HG03520 (cell line): ENCODE data around the gene CHMP5.

ENCODE experiments used
- ATAC-seq: cut with Tn5 transposase; IDR thresholded peaks from one replicate; pipeline ENCODE4 v1.9.1; 2021; ENCODE audit warnings: mild to moderate bottlenecking, moderate library complexity; ENCODE audit not compliant: unreplicated experiment

CHMP5 gene

DNA sequence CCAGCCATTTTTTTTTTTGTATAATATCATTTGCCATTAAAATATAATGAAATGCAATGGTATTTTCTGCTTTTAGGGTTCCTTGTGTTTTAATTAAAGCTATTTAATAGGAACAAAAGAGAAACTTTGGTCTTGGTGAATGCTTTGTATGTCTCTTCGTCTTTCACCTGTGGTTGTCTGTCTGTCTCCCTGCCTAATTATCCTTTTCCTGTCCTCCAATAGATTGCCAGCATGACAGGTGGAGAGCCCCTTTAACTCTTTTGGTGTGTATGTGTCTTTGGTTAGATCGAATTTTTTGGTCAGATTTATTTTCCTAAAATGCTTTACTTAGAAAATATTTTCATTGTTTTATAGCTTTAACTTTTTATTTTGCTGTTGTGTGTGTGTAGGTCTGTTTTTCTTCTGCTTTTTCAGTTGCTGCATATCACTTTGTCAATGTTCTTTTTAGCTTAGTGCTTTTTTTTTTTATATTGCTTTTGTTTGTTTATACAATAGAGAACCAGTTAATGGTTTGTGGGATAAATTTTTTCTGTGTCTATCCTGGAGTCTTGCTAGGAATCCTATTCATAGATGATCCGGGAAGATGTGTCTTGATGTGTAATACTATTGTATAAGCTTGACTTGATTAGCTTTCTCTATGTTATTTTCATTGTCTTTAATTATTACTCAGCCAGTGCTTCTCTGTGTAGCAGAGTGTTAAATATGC is 8.6 kb downstream of the CHMP5 start:
- ATAC-seq, result no peak

DNA sequence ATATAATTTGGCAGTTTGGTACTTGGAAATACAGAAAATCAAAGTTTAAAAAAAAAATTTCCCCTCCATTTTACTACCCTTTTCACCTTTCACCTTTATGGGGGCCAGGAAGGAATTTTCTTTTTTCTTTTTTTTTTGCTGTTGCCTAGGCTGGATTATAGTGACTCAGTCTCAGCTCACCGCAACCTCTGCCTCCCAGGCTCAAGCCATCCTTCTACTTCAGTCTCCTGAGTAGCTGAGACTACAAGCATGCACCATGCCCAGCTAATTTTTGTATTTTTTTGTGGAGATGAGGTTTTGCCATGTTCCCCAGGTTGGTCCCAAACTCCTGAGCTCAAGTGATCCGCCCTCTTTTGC is 9.1 kb downstream of the CHMP5 start:
- ATAC-seq, result no peak

DNA sequence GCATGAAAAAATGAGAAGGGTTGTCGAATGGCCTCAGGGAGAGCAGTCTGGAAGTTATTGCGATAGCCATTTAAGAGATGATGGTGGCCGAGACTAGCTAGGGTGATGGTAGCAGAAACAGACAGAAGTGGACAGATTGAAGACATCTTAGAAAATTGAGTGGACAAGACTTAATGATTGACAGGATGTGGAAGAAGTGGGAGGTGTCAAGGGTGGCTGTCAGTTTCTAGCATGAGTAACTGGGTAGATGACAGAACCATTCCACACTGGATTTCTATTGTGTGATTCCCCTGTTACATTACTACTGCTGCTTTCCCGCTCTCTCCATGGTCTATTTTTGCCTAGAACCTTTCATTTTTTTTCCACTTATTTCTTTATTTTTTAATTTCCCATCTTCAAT is 12.6 kb downstream of the CHMP5 start:
- ATAC-seq, result no peak

DNA sequence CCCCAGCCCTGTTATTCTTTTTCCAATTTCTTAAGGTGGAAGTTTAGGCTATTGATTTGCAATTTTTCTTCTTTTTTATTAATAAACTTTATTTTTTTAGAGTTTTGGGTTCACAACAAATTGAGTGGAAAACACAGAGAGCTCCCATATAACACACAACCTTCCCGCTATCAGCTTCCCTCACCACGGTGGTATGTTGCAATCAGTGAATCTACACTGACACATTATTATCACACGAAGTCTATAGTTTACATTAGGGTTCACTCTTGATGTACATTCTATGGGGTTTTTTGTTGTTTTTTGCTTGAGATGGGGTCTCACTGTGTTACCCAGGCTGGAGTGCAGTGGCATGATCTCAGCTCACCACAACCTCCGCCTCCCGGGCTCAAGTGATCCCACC is 20.7 kb downstream of the CHMP5 start:
- no peak for ATAC-seq

DNA sequence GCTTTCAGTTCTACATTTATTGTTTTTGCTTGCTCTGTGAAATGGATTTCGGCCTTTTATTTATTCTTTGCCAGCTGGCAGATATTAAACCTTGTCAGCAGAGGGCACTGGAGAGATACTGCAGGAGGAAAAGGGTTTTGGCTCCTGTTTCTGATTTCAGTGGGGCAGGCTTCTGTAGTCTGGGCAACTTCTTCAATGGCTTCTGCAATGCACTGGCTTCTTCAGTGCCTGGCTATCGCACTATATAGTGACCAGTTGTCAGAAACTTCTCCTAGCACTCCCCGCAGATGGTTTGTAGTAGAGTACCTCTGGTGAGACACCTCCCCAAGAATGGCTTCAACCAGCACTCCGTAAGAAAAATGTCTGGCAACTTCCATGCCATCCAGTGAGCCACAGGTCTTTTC is 22.2 kb downstream of the CHMP5 start:
- ATAC-seq, result no peak

DNA sequence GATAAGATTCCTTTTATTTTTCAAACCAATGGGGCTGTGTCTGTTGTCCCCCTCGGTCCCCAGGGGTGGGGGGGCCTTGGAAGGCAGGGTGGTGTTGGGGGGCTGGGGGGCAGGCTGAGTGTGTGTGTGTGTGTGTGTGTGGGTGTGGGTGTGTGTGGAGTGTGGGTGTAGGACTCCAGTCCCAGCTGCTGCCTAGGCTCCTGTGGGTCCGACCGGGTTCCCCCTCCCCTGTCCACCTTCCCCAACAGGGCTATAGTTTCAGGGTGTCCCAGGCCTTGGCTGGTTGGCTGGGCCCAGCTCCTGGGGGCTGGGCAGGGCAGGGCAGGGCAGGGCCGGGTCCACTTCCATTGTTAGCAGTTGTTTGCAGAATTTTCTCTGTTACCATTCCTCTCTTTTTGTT is 23.4 kb downstream of the CHMP5 start:
- ATAC-seq, result no peak

DNA sequence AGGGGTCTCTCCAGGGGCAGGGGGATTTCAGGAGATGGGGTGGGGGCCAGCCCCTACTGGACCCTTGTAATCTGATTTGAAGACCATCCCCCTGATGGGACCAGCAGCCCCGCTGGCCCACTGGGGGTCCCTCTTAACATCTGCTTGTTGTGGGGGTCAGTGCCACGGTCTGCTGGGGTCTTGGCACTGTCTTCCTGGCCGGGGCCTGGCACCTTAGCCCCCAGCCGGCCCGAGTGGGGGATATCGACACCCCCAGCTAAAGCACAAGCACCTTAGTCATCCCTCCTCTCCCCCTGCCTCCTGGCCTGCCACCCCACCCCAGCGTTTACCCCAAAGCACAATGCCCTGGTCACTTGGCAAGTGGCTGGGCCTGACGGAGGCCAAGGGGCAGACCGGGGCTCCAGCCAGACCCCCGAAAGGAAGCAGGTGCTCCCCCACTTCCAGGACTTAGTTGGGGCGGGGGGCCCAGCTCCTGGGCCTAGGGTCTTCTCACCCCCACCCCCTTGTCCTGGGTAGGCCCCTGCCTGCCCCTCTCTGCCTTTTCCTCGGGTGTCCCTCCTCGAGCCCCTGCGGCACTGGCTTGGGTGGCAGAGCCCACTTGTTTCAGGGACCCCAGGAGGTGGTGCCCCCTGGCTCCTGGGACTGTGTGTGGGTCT is 24.1 kb downstream of the CHMP5 start:
- no peak for ATAC-seq

DNA sequence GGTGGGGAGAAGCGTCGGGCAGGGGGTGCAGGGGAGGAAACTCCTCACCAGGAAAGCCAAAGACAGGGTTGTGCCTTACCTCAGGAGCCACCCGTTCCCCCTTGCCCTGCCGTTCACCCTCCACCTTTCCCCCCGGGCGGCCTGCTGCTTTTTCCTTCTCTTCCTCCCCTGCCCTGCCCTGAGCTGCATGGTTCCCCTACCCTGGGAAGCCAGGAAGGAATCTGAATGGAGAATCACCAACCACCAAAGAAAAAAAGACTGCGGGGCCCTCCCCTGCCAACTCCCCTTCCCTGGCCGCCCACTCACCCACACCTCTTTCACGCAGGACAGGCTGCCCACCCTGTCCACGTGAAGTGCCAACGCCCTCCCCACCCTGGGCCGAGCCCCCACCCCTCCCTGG is 24.6 kb downstream of the CHMP5 start:
- no peak for ATAC-seq

DNA sequence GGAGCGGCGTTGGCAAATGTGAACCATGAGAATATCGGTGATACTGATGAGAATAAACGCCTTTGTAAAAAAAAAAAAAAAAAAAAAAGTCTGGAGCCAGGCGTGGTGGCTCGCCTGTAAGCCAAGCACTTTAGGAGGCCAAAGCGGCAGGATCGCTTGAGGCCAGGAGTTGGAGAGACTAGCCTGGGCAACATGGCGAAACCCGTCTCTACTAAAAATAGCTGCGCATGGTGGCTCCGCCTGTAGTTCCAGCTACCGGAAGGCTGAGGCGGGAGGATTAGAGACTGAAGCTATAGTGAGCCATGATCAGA is 25.0 kb downstream of the CHMP5 start:
- no peak for ATAC-seq

DNA sequence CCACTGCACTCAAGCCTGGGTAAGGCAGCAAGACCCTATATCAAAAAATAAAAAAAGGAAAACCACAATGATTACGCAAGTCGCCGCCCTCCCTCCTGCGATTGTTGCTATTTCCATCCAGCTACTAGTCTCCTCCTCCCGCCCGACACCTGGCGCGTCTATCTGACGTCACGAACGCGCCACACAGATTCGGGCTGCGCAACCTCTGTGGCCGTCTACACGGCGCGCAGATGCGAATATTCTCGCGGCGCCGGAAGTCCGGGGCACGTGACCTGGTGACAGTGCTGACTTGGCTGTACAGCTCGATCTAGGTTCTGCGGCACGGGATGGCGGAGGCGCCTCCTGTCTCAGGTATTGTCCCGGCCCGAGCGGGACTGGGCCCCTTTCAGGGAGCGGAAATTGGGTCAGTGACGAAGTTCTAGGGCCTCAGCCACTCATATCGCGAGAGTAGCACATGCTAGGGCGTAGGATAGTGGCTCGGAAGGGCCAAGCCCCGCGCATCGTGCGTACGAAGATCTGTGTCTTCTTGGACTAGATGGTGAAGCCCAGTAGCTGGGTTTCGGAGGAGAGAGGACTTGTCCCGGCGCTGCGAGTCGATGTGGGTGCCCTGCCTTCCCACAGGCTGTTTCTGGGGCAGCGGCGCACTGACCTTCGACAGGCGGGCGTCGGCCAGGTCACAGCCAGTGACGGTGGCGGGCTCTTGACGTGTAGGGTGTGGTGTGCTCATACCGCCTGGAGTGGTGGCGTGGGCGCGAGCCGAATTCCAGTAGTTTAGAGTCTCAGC is 25.6 kb downstream of the CHMP5 start, which contains the start of gene NFX1:
Gene NFX1, plus strand, starts transcription at position 270 of the 784 bp plus-strand sequence. Its CDS starts 57 bp downstream, at position 327.
- ATAC-seq, result peak; percentile 82

DNA sequence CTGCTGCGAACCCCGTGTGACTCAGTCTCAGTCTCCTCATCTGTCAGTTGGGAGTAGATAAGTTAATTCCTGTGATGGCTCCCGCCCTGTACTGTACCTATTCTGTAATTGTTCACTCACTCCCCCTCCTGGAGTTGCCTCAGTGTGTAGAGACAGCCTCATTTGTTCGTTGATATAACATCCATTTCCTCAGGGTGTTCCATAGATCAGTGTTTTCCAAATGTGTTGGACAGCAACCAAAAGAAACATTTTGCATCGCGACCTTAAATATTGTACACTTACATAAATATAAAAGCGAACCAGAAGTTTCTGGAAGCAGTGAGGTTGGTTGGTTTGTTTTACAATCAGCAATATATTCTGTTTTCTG is 26.2 kb downstream of the CHMP5 start:
- no peak for ATAC-seq

DNA sequence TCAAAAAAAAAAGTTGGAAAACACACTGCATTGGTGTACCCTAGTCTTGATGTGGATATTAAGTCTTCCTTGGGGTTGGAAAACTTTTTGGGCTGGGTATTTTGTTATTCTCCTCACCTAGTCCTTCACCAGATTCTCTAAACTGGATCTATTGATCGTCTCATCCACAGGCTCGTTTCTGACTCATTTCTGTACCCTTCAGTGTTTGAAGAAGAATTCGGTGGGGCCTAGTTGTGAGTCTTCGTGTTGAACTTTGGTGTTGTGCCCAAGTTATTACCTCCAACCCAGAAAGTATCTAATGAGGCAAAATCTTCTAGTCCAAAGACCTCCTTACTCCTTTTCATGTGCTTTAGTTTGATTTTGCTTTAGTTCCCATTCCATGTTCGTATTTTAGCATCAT is 27.1 kb downstream of the CHMP5 start:
- no peak for ATAC-seq

DNA sequence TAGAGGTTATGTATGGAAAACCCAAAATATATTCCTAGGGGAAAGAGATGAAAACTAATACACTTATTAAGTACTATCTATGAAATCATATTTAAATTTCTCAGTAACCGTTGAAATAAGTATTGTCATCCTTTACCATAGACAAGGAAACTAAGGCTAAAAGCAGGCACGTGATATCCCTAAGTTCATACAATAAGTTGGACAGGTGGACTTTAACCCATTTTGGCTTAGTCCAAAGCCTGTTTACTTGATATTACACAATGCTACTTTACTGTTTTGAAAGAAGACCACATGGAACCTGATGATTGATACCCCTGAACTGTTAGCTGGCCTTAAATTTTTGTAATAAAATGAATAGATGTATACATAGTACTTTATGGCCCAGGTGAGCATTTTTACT is 28.9 kb downstream of the CHMP5 start:
- no peak for ATAC-seq

DNA sequence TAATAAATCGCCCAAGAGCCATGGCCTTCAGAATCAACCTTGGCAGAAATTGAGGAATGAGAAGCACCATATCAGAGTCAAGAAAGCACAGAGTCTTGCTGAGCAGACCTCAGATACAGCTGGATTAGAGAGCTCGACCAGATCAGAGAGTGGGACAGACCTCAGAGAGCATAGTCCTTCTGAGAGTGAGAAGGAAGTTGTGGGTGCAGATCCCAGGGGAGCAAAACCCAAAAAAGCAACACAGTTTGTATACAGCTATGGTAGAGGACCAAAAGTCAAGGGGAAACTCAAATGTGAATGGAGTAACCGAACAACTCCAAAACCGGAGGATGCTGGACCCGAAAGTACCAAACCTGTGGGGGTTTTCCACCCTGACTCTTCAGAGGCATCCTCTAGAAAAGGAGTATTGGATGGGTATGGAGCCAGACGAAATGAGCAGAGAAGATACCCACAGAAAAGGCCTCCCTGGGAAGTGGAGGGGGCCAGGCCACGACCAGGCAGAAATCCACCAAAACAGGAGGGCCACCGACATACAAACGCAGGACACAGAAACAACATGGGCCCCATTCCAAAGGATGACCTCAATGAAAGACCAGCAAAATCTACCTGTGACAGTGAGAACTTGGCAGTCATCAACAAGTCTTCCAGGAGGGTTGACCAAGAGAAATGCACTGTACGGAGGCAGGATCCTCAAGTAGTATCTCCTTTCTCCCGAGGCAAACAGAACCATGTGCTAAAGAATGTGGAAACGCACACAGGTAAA is 30.0 kb downstream of the CHMP5 start:
- ATAC-seq, result no peak

DNA sequence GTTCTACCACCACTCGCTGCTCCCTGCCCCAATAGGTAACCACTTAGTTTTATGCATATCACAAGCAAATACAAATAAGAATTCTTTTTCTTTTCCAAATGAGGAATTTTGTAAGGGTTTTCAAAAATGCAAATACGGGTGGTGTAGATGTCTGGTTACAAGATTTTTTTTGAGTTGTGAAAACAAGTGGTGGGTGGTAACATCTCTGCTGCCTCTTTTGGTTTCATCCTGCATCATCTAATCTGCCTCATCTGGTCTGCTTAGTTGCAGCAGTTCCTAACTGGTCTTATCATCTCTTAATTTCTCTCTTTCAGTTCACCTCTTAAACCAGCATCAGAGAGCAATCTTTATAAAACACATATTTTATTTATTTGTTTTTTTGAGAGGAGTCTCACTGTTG is 30.7 kb downstream of the CHMP5 start:
- peak; percentile 25 for ATAC-seq

DNA sequence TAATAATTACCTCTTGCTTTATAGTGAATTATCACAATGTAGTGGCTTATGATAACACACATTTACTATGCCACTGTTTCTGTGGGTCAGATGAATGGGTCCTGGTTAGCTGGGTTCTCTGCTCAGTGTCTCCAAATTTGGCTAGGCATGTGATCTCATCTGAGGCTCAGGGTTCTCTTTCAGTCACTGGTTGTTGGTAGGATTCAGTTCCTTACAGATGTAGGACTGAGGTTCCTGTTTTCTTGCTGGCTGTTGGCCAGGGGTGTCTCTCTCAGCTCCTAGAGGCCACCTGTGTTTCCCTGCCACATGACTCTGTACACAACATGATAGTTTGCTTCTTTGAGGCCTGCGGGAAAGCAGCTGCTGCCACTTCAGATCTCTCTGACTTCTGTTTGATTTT is 32.6 kb downstream of the CHMP5 start:
- ATAC-seq, result peak; percentile 91

DNA sequence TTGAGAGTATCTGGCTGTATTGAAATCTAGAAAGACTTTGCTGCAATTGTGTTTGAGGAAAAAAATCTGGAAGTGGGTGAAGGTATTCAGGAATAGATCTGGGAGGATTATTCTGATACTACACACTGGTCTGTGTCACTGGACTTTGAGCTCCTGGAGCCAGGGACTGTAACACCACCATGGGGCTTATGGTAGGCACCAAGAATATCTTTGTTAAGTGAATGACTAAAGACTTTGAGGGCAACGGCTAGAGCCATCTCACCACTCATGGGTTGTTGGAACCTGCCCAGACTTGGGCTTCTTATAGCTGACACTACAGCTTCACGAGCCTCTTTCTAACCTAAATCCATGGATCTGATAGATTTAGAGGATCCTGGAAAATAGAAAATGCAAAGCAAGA is 35.7 kb downstream of the CHMP5 start:
- no peak for ATAC-seq

DNA sequence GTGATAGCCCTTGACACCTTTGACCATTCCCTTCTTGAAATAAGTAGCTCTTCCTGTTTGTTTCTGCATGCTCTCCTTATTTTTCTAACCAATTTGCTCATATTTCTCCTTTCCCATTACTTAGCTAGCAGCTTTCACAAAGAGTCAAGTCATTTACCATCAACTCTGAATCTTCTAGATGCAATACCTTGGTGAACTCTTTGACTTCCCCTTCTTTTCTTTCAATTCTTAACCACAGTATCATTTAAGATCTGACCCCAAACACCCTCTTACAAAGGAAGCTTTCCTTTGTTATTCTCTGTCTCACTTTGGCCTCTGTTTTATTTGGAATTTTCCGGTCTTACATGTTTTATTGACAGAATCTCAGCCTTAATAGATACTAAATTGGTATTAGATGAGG is 39.5 kb downstream of the CHMP5 start:
- ATAC-seq, result no peak

DNA sequence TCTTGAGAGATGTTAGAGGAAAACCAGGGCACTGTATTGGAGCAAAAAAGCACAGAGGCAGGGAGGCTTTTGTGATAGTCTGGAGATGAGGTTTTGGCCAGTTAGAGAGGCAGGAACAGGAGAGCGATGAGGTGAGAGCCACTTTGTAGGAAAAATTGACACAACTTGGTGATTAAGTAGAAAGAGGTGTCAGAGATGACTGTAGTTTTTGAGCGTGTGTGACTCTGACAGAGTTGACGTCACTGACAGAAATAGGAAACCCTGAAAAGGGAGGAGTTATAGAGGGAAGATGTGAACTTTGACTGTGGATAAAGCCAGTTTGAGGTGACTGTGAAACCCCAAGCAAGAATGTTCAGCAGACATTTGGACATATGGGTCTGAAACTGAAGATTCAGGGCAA is 41.2 kb downstream of the CHMP5 start:
- no peak for ATAC-seq

DNA sequence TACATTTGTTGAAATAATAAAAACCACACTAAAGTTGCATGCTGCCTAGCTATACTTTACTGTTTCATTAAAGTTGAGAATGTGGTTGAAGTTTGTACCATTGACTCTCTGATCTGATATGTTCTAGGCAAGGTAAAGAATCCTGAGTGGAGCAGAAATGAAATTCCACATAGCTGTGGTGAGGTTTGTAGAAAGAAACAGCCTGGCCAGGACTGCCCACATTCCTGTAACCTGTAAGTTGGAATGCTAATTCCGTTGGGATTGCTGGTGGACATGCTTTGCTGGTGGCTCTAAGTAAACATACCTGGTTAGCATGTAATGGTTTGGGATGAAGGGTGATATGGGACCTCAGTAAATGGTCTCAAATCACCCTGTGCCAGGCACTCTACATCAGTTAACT is 42.2 kb downstream of the CHMP5 start:
- ATAC-seq, result no peak

DNA sequence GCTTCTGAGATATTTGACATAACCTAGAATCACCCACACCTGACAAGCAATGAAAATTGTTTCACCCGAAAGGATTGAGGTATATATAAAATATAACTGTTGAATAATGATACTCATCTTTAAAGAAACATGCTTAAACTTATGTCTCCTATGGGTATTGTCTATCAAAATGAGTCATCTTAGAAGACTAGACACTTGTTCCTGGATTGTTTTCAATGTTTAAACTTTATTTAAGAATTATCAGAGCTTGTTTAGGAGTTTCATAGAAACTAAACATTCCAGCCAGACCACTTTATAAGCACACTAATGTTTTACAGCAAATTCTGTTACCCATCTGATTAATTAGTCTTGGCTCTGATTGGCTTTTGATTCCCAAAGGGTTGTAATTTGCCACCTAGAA is 45.1 kb downstream of the CHMP5 start:
- no peak for ATAC-seq

DNA sequence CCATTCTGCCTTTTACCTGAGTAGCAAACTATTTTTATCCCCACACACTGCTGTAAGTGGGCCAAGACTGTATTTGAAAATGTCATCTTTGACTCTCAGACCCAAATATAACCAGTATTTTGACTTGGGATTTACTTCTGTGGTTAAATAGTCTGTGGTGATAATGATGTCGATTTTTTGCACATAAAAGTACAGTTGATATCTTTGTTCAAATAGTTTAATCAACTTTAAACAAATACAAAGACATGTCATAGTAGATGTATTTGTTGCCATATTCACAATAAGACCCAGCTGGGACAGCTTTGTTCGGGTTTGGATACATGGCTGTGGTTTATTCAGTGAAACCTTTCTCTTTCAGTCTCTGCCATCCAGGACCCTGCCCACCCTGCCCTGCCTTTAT is 45.9 kb downstream of the CHMP5 start:
- ATAC-seq, result no peak
